Nephron progenitor cell (in vitro differentiated cells): Measurements from ENCODE around the gene PSORS1C1.
A peak's percentile ranks its signal among the peaks of the same experiment; 100 is the strongest.

Experiments
- DNase-seq: peaks from one replicate; pipeline ENCODE4 v3.0.0; 2021
- H3K27ac Mint-ChIP-seq: 2 replicates; pipeline ENCODE4 v1.8.0; 2021; ENCODE audit warnings: mild to moderate bottlenecking, moderate library complexity, mixed read lengths
- H3K27me3 Mint-ChIP-seq: 2 replicates; pipeline ENCODE4 v1.8.0; 2021; ENCODE audit warnings: mild to moderate bottlenecking, low read depth, mixed read lengths; ENCODE audit not compliant: poor library complexity
- H3K36me3 Mint-ChIP-seq: 2 replicates; pipeline ENCODE4 v1.8.0; 2021; ENCODE audit warnings: low read depth, mixed read lengths
- H3K4me1 Mint-ChIP-seq: 2 replicates; pipeline ENCODE4 v1.8.0; 2021; ENCODE audit warnings: mixed read lengths
- H3K4me3 Mint-ChIP-seq: 2 replicates; pipeline ENCODE4 v1.8.0; 2021; ENCODE audit warnings: mild to moderate bottlenecking, moderate library complexity, mixed read lengths
- H3K9me3 Mint-ChIP-seq: 2 replicates; pipeline ENCODE4 v1.8.0; 2021; ENCODE audit warnings: mild to moderate bottlenecking, moderate library complexity, mixed read lengths
- TF ChIP-seq, protein P1 (sequence below): fragments of 200-600 bp; sonication (generic); IDR thresholded peaks from 2 replicates; pipeline ENCODE4 v1.5.0; 2021; ENCODE audit warnings: antibody characterized with exemption

Gene PSORS1C1

DNA sequence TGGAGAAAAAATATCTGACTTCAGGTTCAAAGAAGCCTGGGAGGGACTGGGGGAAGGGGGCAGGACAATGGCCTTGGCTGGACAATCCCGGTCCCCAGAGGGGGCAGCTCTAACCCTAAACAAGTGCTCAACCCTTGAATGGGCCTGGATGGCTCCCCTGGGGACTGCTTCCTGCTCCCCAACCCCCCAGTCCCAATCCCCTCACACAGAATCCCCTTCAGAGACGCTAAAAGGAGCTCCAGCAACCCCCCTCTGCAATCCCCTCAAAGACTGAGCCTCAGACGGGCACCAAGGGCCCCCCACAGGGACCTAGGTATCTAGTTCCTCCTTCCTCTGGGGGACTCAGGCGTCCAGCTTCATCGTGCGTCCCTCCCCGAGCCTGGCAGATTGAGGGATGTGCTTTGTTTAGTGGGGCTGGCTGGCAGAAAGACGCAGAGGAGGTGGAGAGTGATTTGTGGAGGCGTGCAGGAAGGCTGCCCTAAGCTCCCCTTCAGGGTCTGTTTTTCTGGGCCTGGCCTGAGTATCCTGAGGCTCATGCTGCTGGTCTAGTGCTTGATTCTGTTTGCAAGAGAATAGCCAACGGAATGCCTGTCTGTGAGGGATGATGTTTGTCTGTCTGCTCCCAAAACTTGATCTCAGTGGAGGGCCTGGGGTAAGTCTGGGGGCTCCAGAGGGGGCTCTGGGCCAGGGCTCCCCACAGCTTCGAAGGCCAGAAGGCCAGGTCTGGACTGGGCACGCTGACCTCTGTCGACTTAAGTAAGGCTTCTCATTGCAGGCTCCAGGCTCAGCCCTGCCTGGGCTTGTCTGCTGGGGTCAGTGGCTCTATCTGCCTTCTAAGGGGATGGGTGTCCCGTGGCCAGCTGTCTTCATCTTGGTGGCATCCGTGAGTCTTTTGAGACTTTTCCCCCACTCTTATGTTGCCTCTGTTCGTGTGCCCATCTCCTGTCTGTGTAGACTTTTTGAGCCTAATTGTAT is 57.6 kb downstream of the PSORS1C1 start:
- TF ChIP-seq, protein P1, sequence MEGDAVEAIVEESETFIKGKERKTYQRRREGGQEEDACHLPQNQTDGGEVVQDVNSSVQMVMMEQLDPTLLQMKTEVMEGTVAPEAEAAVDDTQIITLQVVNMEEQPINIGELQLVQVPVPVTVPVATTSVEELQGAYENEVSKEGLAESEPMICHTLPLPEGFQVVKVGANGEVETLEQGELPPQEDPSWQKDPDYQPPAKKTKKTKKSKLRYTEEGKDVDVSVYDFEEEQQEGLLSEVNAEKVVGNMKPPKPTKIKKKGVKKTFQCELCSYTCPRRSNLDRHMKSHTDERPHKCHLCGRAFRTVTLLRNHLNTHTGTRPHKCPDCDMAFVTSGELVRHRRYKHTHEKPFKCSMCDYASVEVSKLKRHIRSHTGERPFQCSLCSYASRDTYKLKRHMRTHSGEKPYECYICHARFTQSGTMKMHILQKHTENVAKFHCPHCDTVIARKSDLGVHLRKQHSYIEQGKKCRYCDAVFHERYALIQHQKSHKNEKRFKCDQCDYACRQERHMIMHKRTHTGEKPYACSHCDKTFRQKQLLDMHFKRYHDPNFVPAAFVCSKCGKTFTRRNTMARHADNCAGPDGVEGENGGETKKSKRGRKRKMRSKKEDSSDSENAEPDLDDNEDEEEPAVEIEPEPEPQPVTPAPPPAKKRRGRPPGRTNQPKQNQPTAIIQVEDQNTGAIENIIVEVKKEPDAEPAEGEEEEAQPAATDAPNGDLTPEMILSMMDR = no peak
- H3K4me1 Mint-ChIP-seq = peaks cover 28% of the 10 kb centered on the region
- H3K27me3 Mint-ChIP-seq = peaks cover 73% of the 10 kb centered on the region
- peaks cover 3% of the 10 kb centered on the region for H3K9me3 Mint-ChIP-seq
- H3K36me3 Mint-ChIP-seq = no peaks in the 10 kb centered on the region
- no peak overlapping the region for H3K4me3 Mint-ChIP-seq
- DNase-seq = no peak
- no peak overlapping the region for H3K27ac Mint-ChIP-seq

GRCh38 chr6:31172973-31173384 is 58.4 kb downstream of the PSORS1C1 start:
- H3K27me3 Mint-ChIP-seq = peaks cover 65% of the 10 kb centered on the region
- no peaks in the 10 kb centered on the region for H3K36me3 Mint-ChIP-seq
- H3K27ac Mint-ChIP-seq = no peak overlapping the region
- peaks cover 3% of the 10 kb centered on the region for H3K9me3 Mint-ChIP-seq
- H3K4me3 Mint-ChIP-seq = no peak overlapping the region
- TF ChIP-seq, protein P1 = no peak
- peak; percentile 23 for DNase-seq
- H3K4me1 Mint-ChIP-seq = peaks cover 28% of the 10 kb centered on the region

GRCh38 chr6:31173406-31173805 is 58.8 kb downstream of the PSORS1C1 start:
- Mint-ChIP-seq H3K27me3 (peaks cover 61% of the 10 kb centered on the region), H3K27ac (no peak overlapping the region), H3K9me3 (peaks cover 3% of the 10 kb centered on the region), H3K4me1 (peaks cover 27% of the 10 kb centered on the region), H3K36me3 (no peaks in the 10 kb centered on the region), H3K4me3 (no peak overlapping the region)
- DNase-seq = no peak
- TF ChIP-seq, protein P1 = no peak

DNA sequence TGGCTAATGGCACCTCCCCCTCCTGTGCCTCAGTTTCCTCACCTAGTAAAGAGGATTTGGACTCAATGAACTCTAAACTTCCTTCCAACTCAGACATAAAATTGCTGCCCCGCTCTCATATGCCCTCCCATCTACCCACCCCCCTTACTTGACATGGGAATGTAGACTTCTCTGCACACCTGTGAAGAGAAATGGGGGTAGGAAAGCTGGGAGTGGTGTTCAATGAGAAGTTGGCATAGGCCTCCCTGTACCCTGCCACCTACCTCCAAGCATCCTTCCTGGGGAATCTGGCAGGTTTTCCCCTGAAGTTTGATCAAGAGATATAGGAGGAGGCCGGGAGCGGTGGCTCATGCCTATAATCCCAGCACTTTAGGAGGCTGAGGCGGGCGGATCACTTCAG is 59.8 kb downstream of the PSORS1C1 start:
- peaks cover 3% of the 10 kb centered on the region for H3K9me3 Mint-ChIP-seq

GRCh38 chr6:31175971-31176370 is 61.4 kb downstream of the PSORS1C1 start:
- Mint-ChIP-seq H3K27ac (no peak overlapping the region), H3K4me3 (no peak overlapping the region), H3K36me3 (no peaks in the 10 kb centered on the region), H3K9me3 (peaks cover 3% of the 10 kb centered on the region), H3K4me1 (peaks cover 33% of the 10 kb centered on the region), H3K27me3 (peaks cover 35% of the 10 kb centered on the region)
- TF ChIP-seq, protein P1 = no peak
- no peak for DNase-seq

More for the DNA sequence above, 59.8 kb downstream of the PSORS1C1 start:
- TF ChIP-seq, protein P1 = no peak
- no peaks in the 10 kb centered on the region for H3K36me3 Mint-ChIP-seq
- H3K27me3 Mint-ChIP-seq = peaks cover 51% of the 10 kb centered on the region
- H3K27ac Mint-ChIP-seq = no peak overlapping the region
- no peak for DNase-seq
- H3K4me3 Mint-ChIP-seq = no peak overlapping the region
- H3K4me1 Mint-ChIP-seq = peaks cover 33% of the 10 kb centered on the region
